PC-9 (cell line): ENCODE results near the gene NBEAL2. TPM values are rescaled to one million over a fixed set of nuclear protein-coding genes. Genes with fewer than 3 reads are reported as not detected.
A peak's percentile ranks its signal among the peaks of the same experiment; 100 is the strongest.

Experiments used
- BruUV-seq: library from RNA; stranded (reverse); fragments of 400-500 nt; replicated peaks from 2 replicates; lab custom pipeline; 2021; lab: Mats Ljungman, UMichigan
- CTCF ChIA-PET: fragments of 300-600 bp; sonication (Branson Sonifier 250); formaldehyde crosslinking; loops from one replicate; lab custom pipeline; 2022; ENCODE audit warnings: antibody characterized with exemption; lab: Charles Lee
- POLR2A ChIA-PET: fragments of 300-600 bp; sonication (Branson Sonifier 250); formaldehyde crosslinking; loops from one replicate; lab custom pipeline; 2022; ENCODE audit warnings: antibody characterized with exemption; ENCODE audit not compliant: unreplicated experiment; lab: Charles Lee
- DNase-seq, 2 experiments: peaks; one replicate each; pipeline versions ENCODE4 v3.0.0 to v3.0.0-alpha.2; 2015 to 2022; ENCODE audit warnings: mixed read lengths in 1 of 2
- H2AFZ ChIP-seq: fragments of 200-600 bp; sonication (generic); 2 replicates; pipeline ENCODE4 v1.8.1; 2017; ENCODE audit warnings: antibody characterized with exemption
- H3F3A ChIP-seq: fragments of 200-600 bp; sonication (generic); 2 replicates; pipeline ENCODE4 v1.8.1; 2017; ENCODE audit warnings: antibody characterized with exemption, mild to moderate bottlenecking, low read depth; ENCODE audit not compliant: insufficient read depth
- H3K27ac ChIP-seq: fragments of 200-600 bp; sonication (generic); 2 replicates; pipeline ENCODE4 v1.6.1; 2016; ENCODE audit warnings: mixed run types
- H3K27me3 ChIP-seq: fragments of 200-600 bp; sonication (generic); 2 replicates; pipeline ENCODE4 v1.6.1; 2016; ENCODE audit warnings: low read depth, mixed run types; ENCODE audit not compliant: insufficient read depth
- H3K36me3 ChIP-seq: fragments of 200-600 bp; sonication (generic); 2 replicates; pipeline ENCODE4 v1.6.1; 2016; ENCODE audit warnings: low read depth, mixed run types
- H3K4me1 ChIP-seq: fragments of 200-600 bp; sonication (generic); replicated peaks from 2 replicates; pipeline ENCODE4 v1.6.1; 2016; ENCODE audit warnings: mixed run types; ENCODE audit not compliant: insufficient read depth
- H3K4me2 ChIP-seq: fragments of 200-600 bp; sonication (generic); 2 replicates; pipeline ENCODE4 v1.6.1; 2017; ENCODE audit warnings: mixed run types
- H3K4me3 ChIP-seq: fragments of 200-600 bp; sonication (generic); 2 replicates; pipeline ENCODE4 v1.6.1; 2016; ENCODE audit warnings: mixed run types
- H3K79me2 ChIP-seq: fragments of 200-600 bp; sonication (generic); 2 replicates; pipeline ENCODE4 v1.6.1; 2017; ENCODE audit warnings: low read depth, mixed run types
- H3K9me2 ChIP-seq: fragments of 200-600 bp; sonication (generic); 2 replicates; pipeline ENCODE4 v1.8.1; 2017; ENCODE audit warnings: mild to moderate bottlenecking; ENCODE audit not compliant: insufficient read depth
- H3K9me3 ChIP-seq: fragments of 200-600 bp; sonication (generic); 2 replicates; pipeline ENCODE4 v1.8.1; 2016; ENCODE audit warnings: low read depth; ENCODE audit not compliant: insufficient read depth
- H4K20me1 ChIP-seq: fragments of 200-600 bp; sonication (generic); 2 replicates; pipeline ENCODE4 v1.8.1; 2017; ENCODE audit not compliant: insufficient read depth
- CTCF ChIP-seq: fragments of 200-600 bp; sonication (generic); conservative IDR thresholded peaks from 2 replicates; pipeline ENCODE4 v1.6.1; 2017; ENCODE audit warnings: mixed run types, antibody characterized with exemption, mild to moderate bottlenecking, moderate library complexity
- EZH2 ChIP-seq: fragments of 200-600 bp; sonication (generic); IDR thresholded peaks from 2 replicates; pipeline ENCODE4 v1.8.0; 2017; ENCODE audit warnings: antibody characterized with exemption, low read depth
- intact Hi-C: fragments of 100-400 bp; cut with micrococcal nuclease; formaldehyde crosslinking; loops from one replicate; pipeline ENCODE4 v1.10.0; 2022; ENCODE audit not compliant: unreplicated experiment
- total RNA-seq: library from RNA; stranded (reverse); gene quantifications from 2 replicates; pipeline ENCODE4 v1.2.3, GENCODE V29; 2021

NBEAL2 gene
- total RNA-seq, 1 experiment from 2014 or later: 81.0 TPM

GRCh38 chr3:46981932-46982471 is 2.5 kb downstream of the NBEAL2 start:
- no peaks in the 10 kb centered on the region for H3K9me3 ChIP-seq
- H4K20me1 ChIP-seq: no peaks in the 10 kb centered on the region
- peak overlapping the region; percentile 86 for H3K4me2 ChIP-seq
- peaks cover 15% of the 10 kb centered on the region for H3K79me2 ChIP-seq
- H3K27ac ChIP-seq: peak overlapping the region; percentile 67
- intact Hi-C loops: no loop called here
- H3F3A ChIP-seq: peaks cover 18% of the 10 kb centered on the region
- POLR2A ChIA-PET: interaction anchor here (0.6 to 0.9 kb wide), 4 partner anchors 46 to 318 kb away, joined by 3 to 5 read pairs (median 3); no protein-coding TSS in a partner anchor
- CTCF ChIA-PET: interaction anchor here (0.5 to 2.0 kb wide), 5 partner anchors 8 to 73 kb away, joined by 3 to 11 read pairs (median 3); no protein-coding TSS in a partner anchor
- peak; percentile 68 to 77 for DNase-seq
- no peak overlapping the region for H2AFZ ChIP-seq
- TF ChIP-seq CTCF (no peak), EZH2 (no peak)
- no peaks in the 10 kb centered on the region for H3K27me3 ChIP-seq
- H3K36me3 ChIP-seq: no peaks in the 10 kb centered on the region
- no TSS peak for BruUV-seq
- H3K9me2 ChIP-seq: no peaks in the 10 kb centered on the region
- H3K4me3 ChIP-seq: peak overlapping the region; percentile 48; the same call in 1 of the 2 replicates
- peaks cover 48% of the 10 kb centered on the region for H3K4me1 ChIP-seq

GRCh38 chr3:46982546-46982945 is 3.1 kb downstream of the NBEAL2 start:
- Histone ChIP-seq H3F3A (peaks cover 13% of the 10 kb centered on the region), H3K9me3 (no peaks in the 10 kb centered on the region), H3K4me2 (peak overlapping the region; percentile 86), H2AFZ (no peak overlapping the region), H4K20me1 (no peaks in the 10 kb centered on the region), H3K4me1 (peaks cover 43% of the 10 kb centered on the region), H3K27me3 (no peaks in the 10 kb centered on the region), H3K9me2 (no peaks in the 10 kb centered on the region), H3K4me3 (peak overlapping the region; percentile 48; the same call in 1 of the 2 replicates), H3K27ac (peak overlapping the region; percentile 12; the same call in 1 of the 2 replicates), H3K36me3 (no peaks in the 10 kb centered on the region), H3K79me2 (peaks cover 15% of the 10 kb centered on the region)
- no peak for DNase-seq
- ChIA-PET CTCF (interaction anchor here (0.6 to 2.0 kb wide), 2 partner anchors 47 to 99 kb away, joined by 3 to 11 read pairs; no protein-coding TSS in a partner anchor), POLR2A (no interaction called here)
- intact Hi-C loops: no loop called here
- TF ChIP-seq EZH2 (no peak), CTCF (no peak)
- no TSS peak for BruUV-seq

- Histone ChIP-seq H3K27ac (no peak overlapping the region), H3F3A (peaks cover 7% of the 10 kb centered on the region; the same call in 1 of the 2 replicates), H3K27me3 (no peaks in the 10 kb centered on the region), H3K36me3 (no peaks in the 10 kb centered on the region), H3K79me2 (peaks cover 15% of the 10 kb centered on the region), H3K9me3 (no peaks in the 10 kb centered on the region), H3K4me2 (no peak overlapping the region), H4K20me1 (no peaks in the 10 kb centered on the region), H3K9me2 (no peaks in the 10 kb centered on the region), H2AFZ (no peak overlapping the region), H3K4me1 (peaks cover 29% of the 10 kb centered on the region), H3K4me3 (no peak overlapping the region)
- ChIA-PET CTCF (no interaction called here), POLR2A (interaction anchor here (0.6 kb wide), 1 partner anchor 1012 kb away, joined by 4 read pairs; no protein-coding TSS in a partner anchor)
- no peak for DNase-seq
- TF ChIP-seq CTCF (no peak), EZH2 (no peak)
- intact Hi-C loops: no loop called here
- BruUV-seq: no TSS peak
These were observed 5.4 kb downstream of the NBEAL2 start for GRCh38 chr3:46984591-46985459.
